SK-N-SH (cell line): ENCODE results near the gene NLRC5. TPM values are rescaled to one million over a fixed set of nuclear protein-coding genes. Genes with fewer than 3 reads are reported as not detected.

ENCODE experiments used
- CTCF ChIA-PET: fragments of 300-600, 350-600 bp; formaldehyde crosslinking; extraction: SDS; loops from one replicate; lab custom pipeline; 2021; lab: Yijun Ruan, JAX
- POLR2A ChIA-PET: fragments of 350-600 bp; sonication (Branson Sonifier 250); formaldehyde crosslinking; extraction: SDS; loops from one replicate; lab custom pipeline; 2020; ENCODE audit warnings: antibody characterized with exemption, inconsistent platforms; lab: Yijun Ruan, JAX
- DNase-seq: peaks from one replicate; pipeline ENCODE4 v3.0.0; 2012
- H2AFZ ChIP-seq: fragments of 200-600 bp; sonication (generic); 2 replicates; pipeline ENCODE4 v1.8.1; 2016; ENCODE audit warnings: antibody characterized with exemption, mild to moderate bottlenecking, low read depth
- H3F3A ChIP-seq: fragments of 200-600 bp; sonication (generic); replicated peaks from 2 replicates; pipeline ENCODE3; 2016; ENCODE audit warnings: antibody characterized with exemption, mild to moderate bottlenecking; ENCODE audit not compliant: insufficient read depth
- H3K27ac ChIP-seq, 2 experiments: fragments of 200-500 bp in 1 of 2; fragments of 200-600 bp in 1 of 2; sonication (Bioruptor generic) in 1 of 2; sonication (generic), shearing (Covaris generic) in 1 of 2; 2 replicates each; pipeline versions ENCODE4 v1.5.1 to v1.6.1; 2014 to 2016; ENCODE audit warnings: low read depth in 2 of 2, inconsistent platforms in 1 of 2, low read length in 1 of 2, mild to moderate bottlenecking in 1 of 2, mixed read lengths in 1 of 2
- H3K27me3 ChIP-seq: fragments of 200-600 bp; sonication (generic), shearing (Covaris generic); 2 replicates; pipeline ENCODE4 v1.6.1; 2016; ENCODE audit warnings: mixed run types; ENCODE audit not compliant: insufficient read depth
- H3K36me3 ChIP-seq, 2 experiments: fragments of 200-500 bp in 1 of 2; fragments of 200-600 bp in 1 of 2; sonication (Bioruptor generic) in 1 of 2; sonication (generic) in 1 of 2; replicated peaks in 1 of 2; 2 replicates each; pipeline versions ENCODE3 to v1.5.1; 2014 to 2016; ENCODE audit warnings: low read length in 1 of 2, mild to moderate bottlenecking in 1 of 2; ENCODE audit not compliant: insufficient read depth in 2 of 2, control insufficient read depth in 1 of 2
- H3K4me1 ChIP-seq, 2 experiments: fragments of 200-500 bp in 1 of 2; fragments of 200-600 bp in 1 of 2; sonication (Bioruptor generic) in 1 of 2; sonication (generic), shearing (Covaris generic) in 1 of 2; 2 replicates each; pipeline versions ENCODE4 v1.5.1 to v1.6.1; 2014 to 2016; ENCODE audit warnings: low read depth in 1 of 2, low read length in 1 of 2, mixed run types in 1 of 2; ENCODE audit not compliant: insufficient read depth in 2 of 2, control insufficient read depth in 1 of 2
- H3K4me2 ChIP-seq: fragments of 200-600 bp; sonication (generic), shearing (Covaris generic); 2 replicates; pipeline ENCODE4 v1.6.1; 2017; ENCODE audit warnings: mixed run types
- H3K4me3 ChIP-seq, 2 experiments: fragments of 200-500 bp in 1 of 2; fragments of 200-600 bp in 1 of 2; sonication (Bioruptor generic) in 1 of 2; sonication (generic), shearing (Covaris generic) in 1 of 2; 2 replicates each; pipeline versions ENCODE4 v1.5.1 to v1.8.1; 2014 to 2016; ENCODE audit warnings: low read depth in 2 of 2, inconsistent platforms in 1 of 2, low read length in 1 of 2, mild to moderate bottlenecking in 1 of 2, mixed read lengths in 1 of 2, moderate library complexity in 1 of 2
- H3K79me2 ChIP-seq: fragments of 200-600 bp; sonication (generic); 2 replicates; pipeline ENCODE4 v1.8.1; 2017; ENCODE audit warnings: mild to moderate bottlenecking; ENCODE audit not compliant: insufficient read depth
- H3K9ac ChIP-seq: fragments of 200-600 bp; sonication (generic); 2 replicates; pipeline ENCODE4 v1.6.1; 2017; ENCODE audit warnings: mixed run types
- H3K9me2 ChIP-seq: fragments of 200-600 bp; sonication (generic); 2 replicates; pipeline ENCODE4 v1.6.1; 2017; ENCODE audit warnings: mixed run types
- H3K9me3 ChIP-seq: fragments of 200-600 bp; sonication (generic); 2 replicates; pipeline ENCODE4 v1.6.1; 2017; ENCODE audit warnings: mixed run types, mild to moderate bottlenecking, moderate library complexity
- H4K20me1 ChIP-seq: fragments of 200-600 bp; sonication (generic); 2 replicates; pipeline ENCODE4 v1.6.1; 2017; ENCODE audit warnings: mild to moderate bottlenecking, mixed run types; ENCODE audit not compliant: insufficient read depth
- ELF1 ChIP-seq: IDR thresholded peaks from 2 replicates; pipeline ENCODE4 v1.4.0; 2012
- FOSL2 ChIP-seq: IDR thresholded peaks from 2 replicates; pipeline ENCODE4 v1.4.0; 2012; ENCODE audit warnings: low read depth, mild to moderate bottlenecking, moderate library complexity, borderline replicate concordance
- FOXJ3 ChIP-seq: sonication (generic); formaldehyde crosslinking; IDR thresholded peaks from 2 replicates; pipeline ENCODE4 v1.5.1; 2020; ENCODE audit warnings: mild to moderate bottlenecking, missing genetic modification reagents
- IRF3 ChIP-seq: fragments of 150-350 bp; IDR thresholded peaks from 2 replicates; pipeline ENCODE4 v1.6.1; 2016; ENCODE audit warnings: mild to moderate bottlenecking, low read depth, low read length
- MEF2A ChIP-seq: IDR thresholded peaks from 2 replicates; pipeline ENCODE4 v1.4.0; 2012; ENCODE audit warnings: low read depth, borderline replicate concordance
- NRF1 ChIP-seq: IDR thresholded peaks from 2 replicates; pipeline ENCODE4 v1.6.1; 2012; ENCODE audit warnings: low read depth, mild to moderate bottlenecking, low read length
- REST ChIP-seq: IDR thresholded peaks from 2 replicates; pipeline ENCODE4 v1.6.1; 2012; ENCODE audit warnings: mild to moderate bottlenecking, low read depth, low read length, moderate library complexity
- TAF1 ChIP-seq: IDR thresholded peaks from 2 replicates; pipeline ENCODE4 v1.6.1; 2012; ENCODE audit warnings: low read depth, mild to moderate bottlenecking, low read length, moderate library complexity, borderline replicate concordance
- USF2 ChIP-seq: fragments of 150-350 bp; IDR thresholded peaks from 2 replicates; pipeline ENCODE4 v1.6.1; 2017; ENCODE audit warnings: antibody characterized with exemption, low read length, low read depth, borderline replicate concordance
- WGBS: methylation state at CpG from one replicate; pipeline ENCODE4 v1.1.6; 2017; ENCODE audit warnings: low lambda C conversion rate; 5-methylcytosine and 5-hydroxymethylcytosine counted together
- polyA plus RNA-seq, 3 experiments: library from polyadenylated mRNA; depleted of rRNA; stranded (reverse); fragments of >200 nt; gene quantifications; 2 replicates each; pipeline ENCODE4 v1.2.3, GENCODE V29; 2012
- TF ChIP-seq, protein P1 (sequence below): IDR thresholded peaks from 2 replicates; pipeline ENCODE4; 2012

Gene NLRC5
- polyA plus RNA-seq, 1 of the 3 experiments (the other 2 are of a cell fraction), result 6.5 TPM

- H3K36me3 ChIP-seq, result no peaks in the 10 kb centered on the region
- no peak for TF ChIP-seq USF2
- no peak for TF ChIP-seq TAF1
- TF ChIP-seq, all 33 proteins: peak for 0
- no peaks in the 10 kb centered on the region for H3K4me1 ChIP-seq
- H3K27me3 ChIP-seq, result no peaks in the 10 kb centered on the region
- H3K4me2 ChIP-seq, result no peak overlapping the region
- no peak overlapping the region for H3K4me3 ChIP-seq
- no peaks in the 10 kb centered on the region for H4K20me1 ChIP-seq
- H3K9ac ChIP-seq, result no peak overlapping the region
- no peak for DNase-seq
- H3K79me2 ChIP-seq, result no peaks in the 10 kb centered on the region
- no peak overlapping the region for H2AFZ ChIP-seq
- H3F3A ChIP-seq, result no peaks in the 10 kb centered on the region
- CTCF ChIA-PET, result interaction anchor here (2.0 kb wide), 1 partner anchor 9 kb away, joined by 7 read pairs; no protein-coding TSS in a partner anchor
- H3K27ac ChIP-seq, result no peak overlapping the region
- H3K9me2 ChIP-seq, result no peaks in the 10 kb centered on the region
- H3K9me3 ChIP-seq, result no peaks in the 10 kb centered on the region
- POLR2A ChIA-PET, result no interaction called here
Measured at GRCh38 chr16:57032346-57032745, 43.0 kb downstream of the NLRC5 start.

DNA sequence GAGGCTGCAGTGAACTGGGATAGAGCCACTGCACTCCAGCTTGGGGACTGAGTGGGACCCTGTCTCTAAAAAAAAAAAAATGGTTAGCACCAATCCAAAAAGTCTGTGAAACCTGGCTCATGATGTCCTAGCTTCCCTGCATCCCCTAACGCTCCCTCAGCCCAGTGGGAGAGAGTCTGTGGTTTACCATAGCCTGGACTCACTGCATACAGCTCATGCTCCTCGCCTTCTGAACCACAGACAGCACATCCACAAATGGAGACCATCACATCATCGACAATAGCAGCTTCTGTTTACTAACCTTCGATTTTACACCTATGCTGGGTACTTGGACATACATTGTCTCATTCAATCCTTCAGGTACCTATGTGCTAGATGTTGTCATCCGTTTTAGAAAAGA lies 43.6 kb downstream of the NLRC5 start:
- Histone ChIP-seq H3K4me1 (no peaks in the 10 kb centered on the region), H3K36me3 (no peaks in the 10 kb centered on the region), H3F3A (no peaks in the 10 kb centered on the region), H3K27ac (no peak overlapping the region), H3K79me2 (no peaks in the 10 kb centered on the region), H3K9me2 (no peaks in the 10 kb centered on the region), H3K27me3 (no peaks in the 10 kb centered on the region), H3K4me3 (no peak overlapping the region), H3K4me2 (no peak overlapping the region), H3K9ac (no peak overlapping the region), H4K20me1 (no peaks in the 10 kb centered on the region), H3K9me3 (no peaks in the 10 kb centered on the region), H2AFZ (no peak overlapping the region)
- 76% methylated on average over 5 of the region's 5 CpGs for WGBS
- ChIA-PET POLR2A (no interaction called here), CTCF (interaction anchor here (2.0 kb wide), 1 partner anchor 9 kb away, joined by 7 read pairs; no protein-coding TSS in a partner anchor)
- no peak for DNase-seq
- TF ChIP-seq ELF1 (no peak), USF2 (no peak), REST (no peak), MEF2A (no peak), FOSL2 (no peak), IRF3 (no peak), FOXJ3 (CRISPR knock-in tag) (no peak), NRF1 (no peak)
- TF ChIP-seq, protein P1, sequence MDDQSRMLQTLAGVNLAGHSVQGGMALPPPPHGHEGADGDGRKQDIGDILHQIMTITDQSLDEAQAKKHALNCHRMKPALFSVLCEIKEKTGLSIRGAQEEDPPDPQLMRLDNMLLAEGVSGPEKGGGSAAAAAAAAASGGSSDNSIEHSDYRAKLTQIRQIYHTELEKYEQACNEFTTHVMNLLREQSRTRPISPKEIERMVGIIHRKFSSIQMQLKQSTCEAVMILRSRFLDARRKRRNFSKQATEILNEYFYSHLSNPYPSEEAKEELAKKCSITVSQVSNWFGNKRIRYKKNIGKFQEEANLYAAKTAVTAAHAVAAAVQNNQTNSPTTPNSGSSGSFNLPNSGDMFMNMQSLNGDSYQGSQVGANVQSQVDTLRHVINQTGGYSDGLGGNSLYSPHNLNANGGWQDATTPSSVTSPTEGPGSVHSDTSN, result no peak
